Smooth muscle cell (in vitro differentiated cells): ENCODE measurements around the gene CDH12. TPM values are rescaled to one million over a fixed set of nuclear protein-coding genes. Genes with fewer than 3 reads are reported as not detected.

Experiments used
- DNase-seq: peaks from one replicate; lab custom pipeline; 2025; ENCODE audit not compliant: unreplicated experiment; lab: John Stamatoyannopoulos, UW
- H2AFZ ChIP-seq: fragments of 200-600 bp; sonication (generic); 2 replicates; pipeline ENCODE4 v1.6.0; 2016; ENCODE audit warnings: antibody characterized with exemption, low read depth, mild to moderate bottlenecking
- H3F3A ChIP-seq: fragments of 200-600 bp; sonication (generic); 2 replicates; pipeline ENCODE4 v1.6.0; 2017; ENCODE audit warnings: antibody characterized with exemption, low read depth
- H3K27ac ChIP-seq: fragments of 200-600 bp; sonication (generic); 2 replicates; pipeline ENCODE4 v1.5.1; 2016; ENCODE audit warnings: low read depth, mild to moderate bottlenecking
- H3K27me3 ChIP-seq: fragments of 200-600 bp; sonication (generic); 2 replicates; pipeline ENCODE4 v1.6.1; 2016; ENCODE audit warnings: low read depth, mild to moderate bottlenecking
- H3K36me3 ChIP-seq: fragments of 200-600 bp; sonication (generic); 2 replicates; pipeline ENCODE4 v1.5.1; 2016; ENCODE audit warnings: low read depth
- H3K4me1 ChIP-seq: fragments of 200-600 bp; sonication (generic); 2 replicates; pipeline ENCODE4 v1.5.1; 2016; ENCODE audit warnings: low read depth
- H3K4me2 ChIP-seq: fragments of 200-600 bp; sonication (generic); 2 replicates; pipeline ENCODE4 v1.6.0; 2016; ENCODE audit warnings: mild to moderate bottlenecking
- H3K4me3 ChIP-seq: fragments of 200-600 bp; sonication (generic); 2 replicates; pipeline ENCODE4 v1.5.1; 2016; ENCODE audit warnings: mild to moderate bottlenecking
- H3K79me2 ChIP-seq: fragments of 200-600 bp; sonication (generic); 2 replicates; pipeline ENCODE4 v1.6.0; 2016; ENCODE audit warnings: low read depth, mild to moderate bottlenecking
- H3K9ac ChIP-seq: fragments of 200-600 bp; sonication (generic); 2 replicates; pipeline ENCODE4 v1.6.0; 2016; ENCODE audit warnings: low read depth
- H3K9me3 ChIP-seq: fragments of 200-600 bp; sonication (generic); replicated peaks from 2 replicates; pipeline ENCODE4 v1.5.1; 2016; ENCODE audit warnings: low read depth
- H4K20me1 ChIP-seq: fragments of 200-600 bp; sonication (generic); 2 replicates; pipeline ENCODE4 v1.6.0; 2016; ENCODE audit warnings: low read depth
- CTCF ChIP-seq: fragments of 200-600 bp; sonication (generic); IDR thresholded peaks from 2 replicates; pipeline ENCODE4 v1.5.1; 2017; ENCODE audit warnings: borderline replicate concordance, mild to moderate bottlenecking, antibody characterized with exemption; ENCODE audit not compliant: insufficient read depth, poor library complexity, severe bottlenecking
- WGBS: methylation state at CpG from one replicate; pipeline ENCODE4 v1.1.7; 2016; ENCODE audit warnings: low lambda C conversion rate; 5-methylcytosine and 5-hydroxymethylcytosine counted together
- polyA plus RNA-seq: library from polyadenylated mRNA; unstranded; fragments of >200 nt; fragmentation: Nextera tagmentation; extraction: Ambion mirVana; gene quantifications from 2 replicates; pipeline ENCODE4 v1.2.1, GENCODE V29; 2016
- total RNA-seq: library from RNA; depleted of rRNA; stranded (reverse); fragments of >200 nt; gene quantifications from 2 replicates; pipeline ENCODE4 v1.2.3, GENCODE V29; 2014

CDH12 gene
- total and polyA plus RNA-seq, 2 experiments from 2014 or later: not detected

DNA sequence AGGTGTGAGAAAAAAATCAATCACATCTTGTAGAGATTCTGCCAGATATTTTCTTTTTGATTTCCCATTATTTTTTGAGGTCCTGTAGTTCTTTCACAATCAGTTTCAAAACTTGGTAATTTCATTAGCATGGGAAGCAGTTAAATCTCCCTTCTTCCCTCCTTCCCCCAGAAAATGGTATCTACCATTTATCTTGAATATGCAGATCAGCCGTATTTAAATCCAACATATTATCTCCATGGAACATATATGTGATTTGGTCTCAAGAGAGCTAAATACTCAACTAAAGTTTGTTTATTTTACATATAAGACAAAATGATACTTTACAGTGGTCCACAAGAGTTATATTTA, 1034.8 kb downstream of the CDH12 start:
- Histone ChIP-seq H3F3A (no peaks in the 10 kb centered on the region), H3K4me2 (no peak overlapping the region), H3K27me3 (no peaks in the 10 kb centered on the region), H3K27ac (no peak overlapping the region), H4K20me1 (no peaks in the 10 kb centered on the region), H3K9ac (no peak overlapping the region), H3K9me3 (no peaks in the 10 kb centered on the region), H3K79me2 (no peaks in the 10 kb centered on the region), H3K4me1 (no peaks in the 10 kb centered on the region), H3K36me3 (no peaks in the 10 kb centered on the region), H2AFZ (no peak overlapping the region), H3K4me3 (no peak overlapping the region)
- WGBS: 90% methylated on average over 1 of the region's 1 CpG
- no peak for DNase-seq
- no peak for TF ChIP-seq CTCF

GRCh38 chr5:21817668-21818369, 1035.3 kb downstream of the CDH12 start:
- Histone ChIP-seq H3K27ac (no peak overlapping the region), H3K4me2 (peak overlapping the region; percentile 30), H3K4me1 (no peaks in the 10 kb centered on the region), H3K27me3 (no peaks in the 10 kb centered on the region), H4K20me1 (no peaks in the 10 kb centered on the region), H3K9me3 (no peaks in the 10 kb centered on the region), H3F3A (no peaks in the 10 kb centered on the region), H3K4me3 (no peak overlapping the region), H3K79me2 (no peaks in the 10 kb centered on the region), H2AFZ (no peak overlapping the region), H3K9ac (no peak overlapping the region), H3K36me3 (no peaks in the 10 kb centered on the region)
- TF ChIP-seq CTCF: peak; percentile 43
- DNase-seq: no peak
- 68% methylated on average over 5 of the region's 5 CpGs for WGBS

DNA sequence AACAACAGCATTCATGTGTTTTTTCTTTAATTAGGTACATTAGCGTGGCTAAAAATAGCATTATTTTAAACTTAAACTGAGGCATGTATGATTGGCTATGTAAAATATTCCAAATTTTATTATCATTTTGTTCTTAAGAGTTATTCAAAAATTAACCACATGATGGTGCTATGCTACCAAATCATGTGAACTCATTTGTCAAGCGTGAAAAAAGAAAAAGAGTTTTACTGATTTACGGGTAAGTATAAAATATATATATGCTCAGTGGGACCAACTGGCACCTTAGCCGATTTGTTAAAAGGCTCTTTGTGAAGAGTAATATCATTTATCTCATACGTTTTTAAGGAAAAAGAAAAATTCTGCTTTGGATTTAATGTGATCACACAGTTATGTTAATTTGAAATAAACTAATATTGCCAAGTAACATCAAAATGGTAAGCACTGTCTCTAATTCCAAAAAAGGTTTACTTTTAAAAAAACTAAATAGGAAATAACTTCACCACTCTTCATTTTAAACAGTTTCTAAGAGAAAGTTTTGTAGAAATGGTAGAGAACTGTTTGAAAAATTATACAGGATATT, 1042.3 kb downstream of the CDH12 start:
- DNase-seq: no peak
- Histone ChIP-seq H3K79me2 (no peaks in the 10 kb centered on the region), H3K36me3 (no peaks in the 10 kb centered on the region), H2AFZ (no peak overlapping the region), H3K27ac (no peak overlapping the region), H3K4me1 (no peaks in the 10 kb centered on the region), H3K27me3 (no peaks in the 10 kb centered on the region), H3K4me2 (no peak overlapping the region), H3K9ac (no peak overlapping the region), H3K9me3 (no peaks in the 10 kb centered on the region), H3F3A (no peaks in the 10 kb centered on the region), H4K20me1 (no peaks in the 10 kb centered on the region), H3K4me3 (no peak overlapping the region)
- 52% methylated on average over 5 of the region's 5 CpGs for WGBS
- peak; percentile 50 for TF ChIP-seq CTCF

GRCh38 chr5:21809611-21810010, 1043.5 kb downstream of the CDH12 start:
- Histone ChIP-seq H3K9me3 (no peaks in the 10 kb centered on the region), H3K36me3 (no peaks in the 10 kb centered on the region), H2AFZ (peak overlapping the region; percentile 2), H3K4me2 (no peak overlapping the region), H3K4me1 (no peaks in the 10 kb centered on the region), H3K79me2 (no peaks in the 10 kb centered on the region), H3F3A (no peaks in the 10 kb centered on the region), H3K27me3 (no peaks in the 10 kb centered on the region), H3K27ac (no peak overlapping the region), H3K9ac (no peak overlapping the region), H3K4me3 (no peak overlapping the region), H4K20me1 (no peaks in the 10 kb centered on the region)
- WGBS: 56% methylated on average over 2 of the region's 2 CpGs
- no peak for TF ChIP-seq CTCF
- DNase-seq: no peak
